MCF 10A (cell line): ENCODE data around the gene SLC6A19. TPM values are rescaled to one million over a fixed set of nuclear protein-coding genes. Genes with fewer than 3 reads are reported as not detected.
"Not testable (repeated sequence)": the region's sequence is repeated elsewhere in the genome, so short reads cannot be mapped to it uniquely, and the experiment has no call there.

Experiments
- BruUV-seq: library from RNA; stranded (reverse); fragments of 400-500 nt; replicated peaks from 2 replicates; lab custom pipeline; 2021; lab: Mats Ljungman, UMichigan
- CTCF ChIA-PET: fragments of 300-600 bp; sonication (Branson Sonifier 250); formaldehyde crosslinking; extraction: SDS; loops from one replicate; lab custom pipeline; 2021; ENCODE audit warnings: antibody characterized with exemption, inconsistent platforms; lab: Yijun Ruan, JAX
- POLR2A ChIA-PET: fragments of 300-600, 350-650 bp; sonication (Branson Sonifier 250); formaldehyde crosslinking; extraction: SDS; loops from one replicate; lab custom pipeline; 2020; ENCODE audit warnings: antibody characterized with exemption, inconsistent platforms; lab: Yijun Ruan, JAX
- DNase-seq: peaks from one replicate; pipeline ENCODE4 v3.0.0-alpha.2; 2018; ENCODE audit not compliant: unreplicated experiment
- H3K27ac Mint-ChIP-seq: one replicate; pipeline ENCODE4 v1.8.0; 2022; ENCODE audit warnings: mild to moderate bottlenecking, low read depth, mixed read lengths; ENCODE audit not compliant: unreplicated experiment
- H3K27me3 Mint-ChIP-seq: one replicate; pipeline ENCODE4 v1.8.0; 2022; ENCODE audit warnings: mixed read lengths; ENCODE audit not compliant: insufficient read depth, unreplicated experiment
- H3K36me3 Mint-ChIP-seq: one replicate; pipeline ENCODE4 v1.8.0; 2022; ENCODE audit warnings: mild to moderate bottlenecking, moderate library complexity, mixed read lengths; ENCODE audit not compliant: insufficient read depth, unreplicated experiment
- H3K4me1 Mint-ChIP-seq: one replicate; pipeline ENCODE4 v1.8.0; 2022; ENCODE audit warnings: mixed read lengths; ENCODE audit not compliant: insufficient read depth, unreplicated experiment
- H3K4me3 Mint-ChIP-seq: one replicate; pipeline ENCODE4 v1.8.0; 2022; ENCODE audit warnings: mild to moderate bottlenecking, moderate library complexity, mixed read lengths; ENCODE audit not compliant: unreplicated experiment
- H3K9me3 Mint-ChIP-seq: one replicate; pipeline ENCODE4 v1.8.0; 2022; ENCODE audit warnings: mixed read lengths; ENCODE audit not compliant: unreplicated experiment
- intact Hi-C: fragments of 100-400 bp; cut with micrococcal nuclease; formaldehyde crosslinking; loops from 2 replicates; pipeline ENCODE4 v1.14.1; 2022
- total RNA-seq: library from RNA; stranded (reverse); gene quantifications from 2 replicates; pipeline ENCODE4 v1.2.3, GENCODE V29; 2022
- TF ChIP-seq, protein P1 (sequence below): fragments of 200-600 bp; IDR thresholded peaks from one replicate; pipeline ENCODE4 v1.8.0; 2022; ENCODE audit warnings: antibody characterized with exemption, mild to moderate bottlenecking; ENCODE audit not compliant: unreplicated experiment

Gene SLC6A19
- total RNA-seq, 1 experiment from 2014 or later, result not detected

DNA sequence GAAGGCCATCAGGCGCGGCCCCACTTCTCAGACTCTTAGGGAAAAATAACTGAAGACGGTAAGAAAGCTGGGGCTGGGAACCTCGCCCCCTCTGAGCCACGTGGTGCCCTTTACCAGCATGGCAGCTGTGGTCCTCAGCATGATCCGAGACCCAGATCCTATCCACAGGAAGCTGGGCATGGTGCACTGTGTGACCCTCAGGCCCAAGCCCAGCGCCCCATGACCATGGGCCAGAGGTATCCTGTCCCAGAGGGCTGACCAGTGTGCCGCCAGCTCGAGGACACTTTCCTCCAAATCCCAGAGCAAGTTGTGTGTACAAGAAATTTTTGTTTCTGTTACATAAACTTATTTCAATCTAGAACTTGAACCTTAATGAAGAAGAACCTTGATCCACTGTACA, 65.4 kb downstream of the SLC6A19 start:
- intact Hi-C loops, result no loop called here
- DNase-seq, result no peak
- ChIA-PET CTCF (interaction anchor here (0.6 to 0.7 kb wide), 2 partner anchors 141 to 376 kb away, joined by 3 read pairs; no protein-coding TSS in a partner anchor), POLR2A (no interaction called here)
- Mint-ChIP-seq H3K4me3 (no peak overlapping the region), H3K36me3 (no peaks in the 10 kb centered on the region), H3K27me3 (peaks cover 13% of the 10 kb centered on the region), H3K4me1 (no peaks in the 10 kb centered on the region), H3K9me3 (no peaks in the 10 kb centered on the region), H3K27ac (no peak overlapping the region)
- no TSS peak for BruUV-seq
- TF ChIP-seq, protein P1, sequence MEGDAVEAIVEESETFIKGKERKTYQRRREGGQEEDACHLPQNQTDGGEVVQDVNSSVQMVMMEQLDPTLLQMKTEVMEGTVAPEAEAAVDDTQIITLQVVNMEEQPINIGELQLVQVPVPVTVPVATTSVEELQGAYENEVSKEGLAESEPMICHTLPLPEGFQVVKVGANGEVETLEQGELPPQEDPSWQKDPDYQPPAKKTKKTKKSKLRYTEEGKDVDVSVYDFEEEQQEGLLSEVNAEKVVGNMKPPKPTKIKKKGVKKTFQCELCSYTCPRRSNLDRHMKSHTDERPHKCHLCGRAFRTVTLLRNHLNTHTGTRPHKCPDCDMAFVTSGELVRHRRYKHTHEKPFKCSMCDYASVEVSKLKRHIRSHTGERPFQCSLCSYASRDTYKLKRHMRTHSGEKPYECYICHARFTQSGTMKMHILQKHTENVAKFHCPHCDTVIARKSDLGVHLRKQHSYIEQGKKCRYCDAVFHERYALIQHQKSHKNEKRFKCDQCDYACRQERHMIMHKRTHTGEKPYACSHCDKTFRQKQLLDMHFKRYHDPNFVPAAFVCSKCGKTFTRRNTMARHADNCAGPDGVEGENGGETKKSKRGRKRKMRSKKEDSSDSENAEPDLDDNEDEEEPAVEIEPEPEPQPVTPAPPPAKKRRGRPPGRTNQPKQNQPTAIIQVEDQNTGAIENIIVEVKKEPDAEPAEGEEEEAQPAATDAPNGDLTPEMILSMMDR, result no peak

DNA sequence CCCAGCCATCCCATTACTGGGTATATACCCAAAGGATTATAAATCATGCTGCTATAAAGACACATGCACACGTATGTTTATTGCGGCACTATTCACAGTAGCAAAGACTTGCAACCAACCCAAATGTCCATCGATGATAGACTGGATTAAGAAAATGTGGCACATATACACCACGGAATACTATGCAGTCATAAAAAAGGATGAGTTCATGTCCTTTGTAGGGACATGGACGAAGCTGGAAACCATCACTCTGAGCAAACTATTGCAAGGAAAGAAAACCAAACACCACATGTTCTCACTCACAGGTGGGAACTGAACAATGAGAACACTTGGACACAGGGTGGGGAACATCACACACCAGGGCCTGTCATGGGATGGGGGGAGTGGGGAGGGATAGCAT, 66.1 kb downstream of the SLC6A19 start:
- intact Hi-C loops, BruUV-seq, DNase-seq: not testable (repeated sequence)

DNA sequence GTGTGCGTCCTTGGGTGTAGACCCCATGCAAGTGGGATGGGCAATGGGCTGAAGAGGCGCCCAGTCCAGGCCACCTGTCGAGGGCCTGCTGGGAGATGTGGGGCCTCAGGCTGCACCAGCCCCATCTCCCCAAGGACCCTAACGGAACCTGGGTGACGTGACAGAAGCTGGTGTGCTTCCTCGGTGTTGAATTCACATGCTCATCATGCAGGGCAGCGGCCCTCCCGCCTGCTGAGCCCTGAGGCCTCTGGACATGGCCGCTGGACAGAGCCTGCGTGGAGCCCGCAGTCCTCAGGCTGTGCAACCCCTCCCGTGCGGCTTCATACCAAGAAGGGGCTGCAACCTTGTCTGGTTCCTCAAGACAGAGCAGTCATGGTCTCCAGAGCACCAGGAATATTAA, 66.7 kb downstream of the SLC6A19 start:
- H3K4me3 Mint-ChIP-seq, result no peak overlapping the region
- H3K4me1 Mint-ChIP-seq, result no peaks in the 10 kb centered on the region
- H3K9me3 Mint-ChIP-seq, result no peaks in the 10 kb centered on the region
- ChIA-PET POLR2A (no interaction called here), CTCF (no interaction called here)
- H3K27me3 Mint-ChIP-seq, result peaks cover under 1% of the 10 kb centered on the region
- H3K36me3 Mint-ChIP-seq, result no peaks in the 10 kb centered on the region
- no peak for DNase-seq
- no TSS peak for BruUV-seq
- H3K27ac Mint-ChIP-seq, result no peak overlapping the region
- intact Hi-C loops, result no loop called here
- TF ChIP-seq, protein P1, result no peak

More for the DNA sequence above, 66.1 kb downstream of the SLC6A19 start:
- H3K27me3 Mint-ChIP-seq, H3K4me3 Mint-ChIP-seq, H3K9me3 Mint-ChIP-seq, CTCF ChIA-PET, H3K27ac Mint-ChIP-seq, H3K4me1 Mint-ChIP-seq, POLR2A ChIA-PET, H3K36me3 Mint-ChIP-seq: not testable (repeated sequence)

DNA sequence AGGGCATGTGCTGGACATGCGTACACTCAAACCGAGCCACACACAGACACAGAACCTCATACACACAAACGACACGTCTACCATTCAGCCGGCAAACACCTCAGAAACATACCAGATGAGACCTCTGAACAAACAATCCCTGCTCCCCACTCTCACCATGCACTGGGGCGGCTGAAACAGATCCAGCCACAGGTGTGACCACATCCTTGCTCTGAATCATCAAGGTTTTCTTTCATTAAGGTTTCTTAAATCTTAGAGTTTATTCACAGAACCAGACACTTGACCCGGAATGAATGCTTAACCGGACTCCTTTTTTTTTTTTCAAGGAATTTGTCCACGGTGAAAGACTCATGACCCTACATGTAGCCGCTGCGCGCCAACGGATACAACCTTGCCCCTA, 67.3 kb downstream of the SLC6A19 start:
- no peak for DNase-seq
- no peaks in the 10 kb centered on the region for H3K36me3 Mint-ChIP-seq
- ChIA-PET POLR2A (no interaction called here), CTCF (no interaction called here)
- BruUV-seq, result no TSS peak
- intact Hi-C loops, result no loop called here
- no peaks in the 10 kb centered on the region for H3K4me1 Mint-ChIP-seq
- H3K4me3 Mint-ChIP-seq, result no peak overlapping the region
- H3K27ac Mint-ChIP-seq, result no peak overlapping the region
- H3K9me3 Mint-ChIP-seq, result no peaks in the 10 kb centered on the region
- H3K27me3 Mint-ChIP-seq, result no peaks in the 10 kb centered on the region
- TF ChIP-seq, protein P1, result no peak

DNA sequence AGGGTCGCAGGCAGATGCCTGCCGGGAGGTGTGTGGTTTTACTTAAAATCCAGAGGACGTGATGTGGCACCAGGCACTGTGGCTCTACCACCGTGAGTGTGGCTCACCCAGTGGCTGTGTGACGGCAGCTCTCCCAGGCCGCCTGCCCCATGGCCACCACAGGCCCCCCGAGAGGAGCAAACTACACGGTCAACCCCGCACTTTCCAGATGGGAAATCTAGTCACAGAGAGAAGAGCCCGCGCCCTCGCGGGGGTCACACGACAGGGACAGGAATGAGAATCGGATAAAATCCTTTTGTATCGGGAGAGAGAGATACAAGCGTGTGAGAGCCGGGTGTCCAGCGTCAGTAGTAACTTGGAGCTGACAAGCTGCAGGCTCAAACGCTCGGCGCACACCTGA, 69.0 kb downstream of the SLC6A19 start:
- Mint-ChIP-seq H3K36me3 (no peaks in the 10 kb centered on the region), H3K9me3 (no peaks in the 10 kb centered on the region), H3K27me3 (no peaks in the 10 kb centered on the region), H3K27ac (no peak overlapping the region), H3K4me1 (no peaks in the 10 kb centered on the region), H3K4me3 (no peak overlapping the region)
- no TSS peak for BruUV-seq
- POLR2A ChIA-PET, result no interaction called here
- intact Hi-C loops, result no loop called here
- TF ChIP-seq, protein P1, result no peak
- CTCF ChIA-PET, result no interaction called here
- no peak for DNase-seq
